8988T (cell line): Measurements from ENCODE around the gene ATP5ME.

Experiments
- DNase-seq: peaks from one replicate; pipeline ENCODE4 v3.0.0; 2011

The ATP5ME gene

DNA sequence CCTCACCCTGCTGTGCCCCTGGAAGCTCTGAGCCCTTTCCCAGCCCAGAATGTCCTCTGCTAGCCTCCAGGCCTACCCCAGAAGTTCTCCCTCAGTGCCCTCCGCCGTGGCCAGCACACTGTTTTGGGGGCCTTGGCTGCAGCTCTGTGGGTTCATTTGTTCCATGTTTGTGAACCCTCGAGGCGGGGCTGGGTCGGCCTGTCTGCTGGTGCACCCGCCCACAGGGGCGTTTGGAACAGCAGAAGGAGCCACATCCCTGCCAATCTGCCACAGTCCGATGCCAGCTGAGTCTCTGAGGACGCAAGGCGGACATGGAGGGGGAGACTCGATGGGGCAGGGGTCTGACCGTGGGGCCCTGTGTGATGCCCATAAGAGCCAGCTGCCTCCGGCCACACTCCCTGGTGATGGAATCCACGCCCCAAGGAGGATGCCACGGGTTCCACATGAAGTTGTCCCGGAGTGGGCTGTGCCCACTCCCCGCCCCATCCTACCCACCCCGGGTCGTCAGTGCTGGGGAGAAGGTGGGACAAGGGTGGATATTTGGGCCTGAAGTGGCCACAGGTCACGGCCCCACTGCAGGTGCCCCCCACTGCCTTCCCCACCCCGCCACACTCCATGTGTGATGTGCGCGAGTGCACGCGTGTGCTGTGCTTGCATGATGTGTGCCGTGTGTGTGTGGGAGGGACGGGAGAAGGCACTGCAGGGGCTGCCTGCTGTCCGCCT is 7.1 kb downstream of the ATP5ME start:
- no peak for DNase-seq

GRCh38 chr4:666436-666810 is 7.7 kb downstream of the ATP5ME start:
- no peak for DNase-seq

DNA sequence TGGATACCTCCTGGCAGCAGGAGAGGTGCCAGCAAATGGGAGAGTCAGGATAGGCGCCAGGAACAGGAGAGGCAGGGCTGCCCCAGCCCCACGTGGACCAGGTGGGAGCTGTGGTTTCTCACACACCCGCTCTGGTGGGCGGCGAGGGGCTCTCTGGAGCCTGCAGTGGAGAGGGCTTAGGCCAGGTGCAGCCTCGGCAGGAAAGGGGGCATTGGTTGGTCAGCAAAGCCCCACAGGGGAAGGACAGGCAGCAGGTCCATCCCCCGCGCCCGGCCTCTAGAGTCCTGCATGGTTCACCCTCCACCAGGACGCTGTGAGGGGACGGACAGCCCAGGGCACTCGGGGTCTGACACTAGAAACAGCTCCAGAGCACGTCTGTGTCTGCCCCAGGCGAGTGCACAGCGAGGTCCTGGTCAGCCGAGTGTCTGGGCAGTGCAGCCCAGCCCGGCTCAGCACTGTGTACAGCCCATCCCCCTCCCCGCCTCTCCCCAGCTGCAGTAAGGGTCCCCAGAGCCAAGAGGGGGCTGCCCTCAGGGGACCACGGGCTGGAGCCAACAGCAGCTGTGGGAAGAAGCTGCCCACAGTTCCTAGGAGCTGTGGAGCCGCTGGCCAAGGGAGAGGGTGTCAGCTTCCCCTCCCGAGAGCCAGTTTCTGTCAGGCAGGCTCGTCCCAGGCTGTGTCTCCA is 8.2 kb downstream of the ATP5ME start:
- no peak for DNase-seq

- no peak for DNase-seq
Observed at GRCh38 chr4:665381-665750, 8.7 kb downstream of the ATP5ME start.

- no peak for DNase-seq
Observed at GRCh38 chr4:664713-665231, 9.3 kb downstream of the ATP5ME start.

DNA sequence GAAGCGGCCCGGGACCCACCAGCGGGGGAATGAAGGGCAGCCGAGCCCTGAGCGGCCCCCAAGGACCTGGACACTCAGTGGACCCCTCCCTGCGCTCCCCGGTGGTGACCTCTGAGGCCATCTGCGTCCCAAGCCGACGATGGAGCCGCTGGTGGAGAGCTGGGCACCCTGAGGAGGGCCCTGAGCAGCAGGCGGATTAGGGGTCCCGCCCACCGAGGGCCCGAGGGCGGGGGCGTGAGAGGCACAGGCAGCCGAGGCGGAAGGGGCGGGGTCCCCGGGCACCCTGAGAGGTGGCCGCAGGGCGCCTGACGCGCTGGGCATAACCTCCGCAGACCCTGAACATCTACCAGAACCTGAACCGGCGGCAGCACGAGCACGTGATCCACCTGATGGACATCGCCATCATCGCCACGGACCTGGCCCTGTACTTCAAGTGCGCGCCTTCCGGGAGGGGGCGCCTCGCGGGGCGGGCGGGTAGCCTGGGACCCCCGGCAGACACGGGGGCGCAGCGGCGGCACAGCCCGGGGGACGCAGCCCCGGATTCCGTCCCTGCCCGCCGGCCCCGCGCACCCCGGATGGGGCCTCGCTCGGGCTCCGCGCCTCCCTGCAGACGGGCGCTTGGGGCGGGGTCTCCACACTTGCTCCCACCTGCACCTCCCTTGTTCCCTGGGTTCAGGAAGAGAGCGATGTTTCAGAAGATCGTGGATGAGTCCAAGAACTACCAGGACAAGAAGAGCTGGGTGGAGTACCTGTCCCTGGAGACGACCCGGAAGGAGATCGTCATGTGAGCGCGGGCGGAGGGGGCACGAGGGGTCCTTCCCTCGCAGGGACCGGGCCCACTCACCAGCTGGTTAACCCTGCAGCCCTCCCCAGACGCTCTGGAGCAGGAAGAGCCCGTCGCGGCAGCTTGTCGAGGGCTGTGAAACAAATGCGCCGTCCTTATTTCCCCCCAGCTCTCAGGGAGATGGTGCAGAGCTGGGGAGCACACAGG is 10.3 kb downstream of the ATP5ME start:
- DNase-seq: no peak

DNA sequence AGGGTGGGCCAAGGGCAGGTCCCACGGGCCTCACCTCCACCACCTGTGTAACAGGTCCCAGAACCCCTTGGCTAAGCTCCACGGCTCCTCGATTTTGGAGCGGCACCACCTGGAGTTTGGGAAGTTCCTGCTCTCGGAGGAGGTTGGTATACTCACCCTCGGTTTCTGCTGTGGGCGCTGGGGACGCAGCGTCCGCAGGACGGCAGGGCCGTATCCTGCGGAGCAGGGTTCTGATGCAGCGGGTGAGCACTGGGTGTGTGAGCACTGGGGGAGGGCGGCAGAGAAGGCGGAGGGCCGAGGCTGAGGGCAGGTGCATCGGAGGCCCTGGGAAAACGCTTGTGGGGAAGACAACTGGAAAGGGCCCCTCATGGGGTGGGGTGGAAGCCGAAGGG is 11.0 kb downstream of the ATP5ME start:
- DNase-seq: no peak

- no peak for DNase-seq
Observed at GRCh38 chr4:661881-662761, 12.0 kb downstream of the ATP5ME start.

DNA sequence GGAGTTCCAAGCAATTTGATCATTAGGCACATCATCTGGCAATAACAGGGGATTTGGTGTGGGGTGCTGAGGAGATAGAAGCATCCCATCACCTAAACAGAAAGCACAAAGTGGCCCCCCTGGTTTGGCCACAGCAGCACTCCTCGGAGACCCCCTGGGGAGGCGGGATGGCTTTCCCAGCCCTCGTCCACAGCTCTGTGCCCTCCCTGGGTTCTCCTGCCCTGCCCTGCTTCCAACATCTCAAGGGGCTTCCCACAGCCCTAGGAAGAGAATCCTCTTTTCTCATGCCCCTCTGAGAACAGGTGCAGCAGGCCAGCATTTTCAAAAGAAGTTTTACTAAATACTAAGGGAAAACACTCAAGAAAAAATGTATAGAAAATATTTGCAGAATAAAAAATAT is 12.8 kb downstream of the ATP5ME start:
- no peak for DNase-seq

DNA sequence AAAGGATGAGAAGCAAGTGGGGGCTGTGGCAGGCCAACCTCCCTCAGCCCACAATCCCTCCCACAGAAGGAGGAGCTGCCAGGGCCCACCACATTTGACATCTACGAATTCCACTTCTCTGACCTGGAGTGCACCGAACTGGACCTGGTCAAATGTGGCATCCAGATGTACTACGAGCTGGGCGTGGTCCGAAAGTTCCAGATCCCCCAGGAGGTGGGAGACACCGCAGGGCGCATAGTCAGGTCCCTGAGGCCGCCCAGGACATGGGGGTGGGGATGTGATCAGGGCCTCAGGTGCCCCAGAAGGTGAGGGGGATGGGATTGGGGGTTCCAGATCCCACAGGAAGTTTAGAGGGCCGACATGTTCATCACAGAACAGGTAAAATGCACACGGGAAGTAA is 13.7 kb downstream of the ATP5ME start:
- no peak for DNase-seq

- no peak for DNase-seq
Observed at GRCh38 chr4:659851-660250, 14.2 kb downstream of the ATP5ME start.

DNA sequence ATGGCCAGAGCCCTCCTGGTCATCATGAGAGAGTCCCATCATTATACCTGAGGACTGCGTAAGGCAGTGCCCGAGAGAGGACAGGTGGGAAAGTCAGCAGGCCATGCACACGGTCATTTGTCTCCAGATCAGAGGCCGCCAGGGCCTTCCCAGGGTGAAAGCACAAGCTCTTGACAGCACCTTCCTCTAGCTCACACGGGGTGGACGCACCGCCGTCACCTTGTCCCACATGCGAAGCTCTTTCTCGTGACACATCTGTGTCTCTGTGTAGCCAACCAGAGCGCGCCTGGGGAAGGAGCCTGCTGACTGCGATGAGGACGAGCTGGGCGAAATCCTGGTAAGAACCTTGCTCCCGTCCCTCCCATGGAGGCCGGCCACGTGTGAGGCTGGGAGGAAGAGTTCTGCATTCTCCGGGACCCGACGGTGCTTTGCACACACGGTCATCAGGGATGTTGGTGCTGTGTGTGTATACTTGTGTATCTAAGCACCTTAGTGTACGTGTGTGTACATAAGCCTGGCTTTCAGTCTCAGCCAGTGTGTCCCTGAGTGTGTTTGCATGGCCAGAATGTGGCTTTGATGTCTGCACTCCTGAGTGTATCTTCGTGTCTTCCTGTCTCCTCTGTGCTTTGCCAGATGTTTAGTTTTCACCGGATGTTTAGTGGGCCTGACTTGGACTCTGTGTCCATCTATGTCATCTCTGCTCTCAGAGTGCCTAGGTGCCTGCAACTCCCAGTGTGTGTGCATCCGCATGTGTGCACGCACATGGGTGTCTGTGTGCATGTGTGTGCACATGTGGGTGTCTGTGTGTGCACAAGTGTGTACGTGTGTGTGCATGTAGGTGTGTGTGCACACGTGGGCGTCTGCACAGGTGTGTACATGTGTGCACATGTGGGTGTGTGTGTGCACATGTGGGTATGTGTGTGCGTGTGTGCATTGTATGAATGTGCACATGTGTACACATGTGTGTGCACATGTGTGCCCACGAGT is 15.1 kb downstream of the ATP5ME start:
- DNase-seq: no peak

DNA sequence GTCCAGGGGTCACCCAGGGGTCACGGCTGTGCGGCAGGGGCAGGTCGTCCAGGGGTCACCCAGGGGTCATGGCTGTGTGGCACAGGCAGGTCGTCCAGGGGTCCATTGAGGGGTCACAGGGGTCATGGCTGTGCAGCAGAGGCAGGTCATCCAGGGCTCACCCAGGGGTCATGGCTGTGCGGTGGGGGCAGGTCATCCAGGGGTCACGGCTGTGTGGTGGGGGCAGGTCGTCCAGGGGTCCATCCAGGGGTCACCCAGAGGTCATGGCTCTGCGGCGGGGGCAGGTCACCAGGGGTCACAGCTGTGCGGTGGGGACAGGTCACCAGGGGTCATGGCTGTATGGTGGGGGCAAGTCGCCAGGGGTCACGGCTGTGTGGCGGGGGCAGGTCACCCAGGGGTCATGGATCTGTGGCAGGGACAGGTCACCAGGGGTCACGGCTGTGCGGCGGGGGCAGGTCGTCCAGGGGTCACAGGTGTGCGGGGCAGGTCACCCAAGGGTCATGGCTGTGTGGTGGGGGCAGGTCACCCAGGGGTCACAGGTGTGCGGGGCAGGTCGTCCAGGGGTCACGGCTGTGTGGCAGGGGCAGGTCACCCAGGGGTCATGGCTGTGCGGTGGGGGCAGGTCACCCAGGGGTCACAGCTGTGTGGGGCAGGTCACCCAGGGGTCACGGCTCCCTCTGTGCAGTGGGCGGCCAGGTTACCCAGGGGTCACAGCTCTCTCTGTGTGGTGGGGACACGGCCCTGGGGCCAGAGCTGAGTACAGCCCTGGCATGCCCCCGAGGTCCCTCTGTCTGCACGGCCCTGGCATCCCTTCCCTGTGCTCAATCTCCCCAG is 16.0 kb downstream of the ATP5ME start:
- DNase-seq: no peak

DNA sequence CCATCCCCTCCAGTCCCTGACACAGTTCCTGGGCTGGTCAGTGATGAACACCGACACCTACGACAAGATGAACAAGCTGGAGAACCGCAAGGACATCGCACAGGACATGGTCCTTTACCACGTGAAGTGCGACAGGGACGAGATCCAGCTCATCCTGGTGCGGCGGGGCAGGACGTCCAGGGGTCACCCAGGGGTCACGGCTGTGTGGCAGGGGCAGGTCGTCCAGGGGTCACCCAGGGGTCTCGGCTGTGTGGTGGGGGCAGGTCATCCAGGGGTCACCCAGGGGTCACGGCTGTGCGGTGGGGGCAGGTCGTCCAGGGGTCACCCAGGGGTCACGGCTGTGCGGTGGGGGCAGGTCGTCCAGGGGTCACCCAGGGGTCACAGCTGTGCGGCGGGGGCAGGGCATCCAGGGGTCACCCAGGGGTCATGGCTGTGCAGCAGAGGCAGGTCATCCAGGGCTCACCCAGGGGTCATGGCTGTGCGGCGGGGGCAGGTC is 16.7 kb downstream of the ATP5ME start:
- no peak for DNase-seq

- DNase-seq: no peak
Observed at GRCh38 chr4:656436-657337, 17.4 kb downstream of the ATP5ME start.

- no peak for DNase-seq
Observed at GRCh38 chr4:655464-656151, 18.5 kb downstream of the ATP5ME start.

DNA sequence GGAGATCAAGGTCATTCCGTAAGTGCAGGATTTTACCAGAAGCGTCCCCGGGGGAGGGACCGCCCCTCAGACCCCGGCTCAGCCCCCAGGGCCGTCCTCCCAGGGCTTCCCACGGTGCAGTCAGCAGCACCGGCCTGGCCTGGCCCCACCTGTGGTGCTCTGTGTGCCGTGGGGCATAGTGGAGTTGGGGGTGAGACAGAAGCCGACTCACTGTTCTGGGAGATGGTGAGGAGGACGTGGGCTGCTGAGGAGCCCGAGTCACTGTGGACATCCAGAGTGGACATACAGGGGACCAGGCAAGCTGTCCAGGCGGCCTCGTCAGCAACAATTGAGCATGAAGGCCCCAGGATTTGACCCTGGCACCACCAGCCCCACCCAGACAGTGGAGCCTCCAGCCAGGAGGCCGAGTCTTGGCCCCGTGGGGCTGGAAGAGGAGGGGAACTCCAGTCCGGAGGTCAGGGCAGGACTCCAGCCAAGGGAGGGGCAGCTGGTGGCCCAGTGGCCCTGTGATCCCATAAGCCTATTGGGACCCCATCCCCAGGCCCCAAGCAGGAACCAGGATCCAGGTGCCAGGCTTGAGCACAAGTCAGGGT is 19.1 kb downstream of the ATP5ME start:
- no peak for DNase-seq

DNA sequence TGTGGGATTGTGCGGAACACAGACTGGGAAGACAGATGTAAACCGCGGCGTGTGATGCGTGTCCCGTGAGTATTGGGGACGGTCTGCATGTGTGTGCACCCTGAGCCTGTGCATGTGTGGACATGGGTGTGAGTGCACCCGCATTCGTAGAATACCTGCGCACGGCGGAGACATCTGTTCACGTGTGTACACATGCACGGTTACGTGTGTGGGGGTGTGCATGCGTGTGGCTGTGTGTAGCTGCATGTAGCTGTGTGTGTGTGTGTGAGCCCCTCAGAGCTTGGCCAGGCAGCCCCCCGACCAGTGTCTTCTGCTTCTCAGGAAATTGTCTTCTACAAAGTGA is 19.6 kb downstream of the ATP5ME start:
- DNase-seq: no peak
